Transverse colon (tissue), 4 donors: Measurements from ENCODE around the gene DOCK10.

Source experiments
- EP300 ChIP-seq: sonication (generic); formaldehyde crosslinking; IDR thresholded peaks from one replicate; pipeline ENCODE4 v1.6.1; 2017; ENCODE audit warnings: antibody characterized with exemption, low read depth
- POLR2A ChIP-seq: fragments of 450-650 bp; IDR thresholded peaks from one replicate; pipeline ENCODE4 v1.6.1; 2016; ENCODE audit warnings: antibody characterized with exemption, mild to moderate bottlenecking, moderate library complexity
- POLR2AphosphoS5 ChIP-seq, 3 donors: sonication (generic); formaldehyde crosslinking; IDR thresholded peaks; one replicate each; pipeline ENCODE4 v1.6.1; 2016; ENCODE audit warnings: antibody characterized with exemption in 3 of 3
- TF ChIP-seq, protein P1 (sequence below), 5 experiments: fragments of 200-600 bp in 3 of 5; fragments of 450-650 bp in 2 of 5; sonication (generic) in 3 of 5; IDR thresholded peaks; 1 replicate in 2 of 5; 2 replicates in 3 of 5; pipeline ENCODE4 v1.5.1; 2016 to 2017; ENCODE audit warnings: antibody characterized with exemption in 5 of 5, inconsistent platforms in 3 of 5, mild to moderate bottlenecking in 2 of 5, moderate library complexity in 1 of 5

DNA sequence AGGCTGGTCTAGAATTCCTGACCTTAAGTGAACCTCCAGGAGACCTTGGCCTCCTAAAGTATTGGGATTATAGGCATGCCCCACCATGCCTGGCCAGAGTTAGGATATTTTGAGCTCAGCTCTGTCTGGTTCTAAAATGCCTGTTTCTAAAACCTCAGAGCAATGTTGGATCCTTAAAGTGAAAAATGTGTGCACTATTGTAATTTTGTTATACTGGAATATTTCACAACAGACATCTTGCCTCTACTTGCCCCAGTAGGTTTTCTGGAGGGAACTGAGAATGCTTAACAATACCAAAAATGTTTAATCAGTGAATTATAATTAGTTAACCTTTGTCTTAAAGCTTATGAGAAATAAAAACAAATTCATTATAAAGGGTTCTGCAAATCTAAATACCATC lies 181.5 kb downstream of the DOCK10 start:
- TF ChIP-seq, protein P1, sequence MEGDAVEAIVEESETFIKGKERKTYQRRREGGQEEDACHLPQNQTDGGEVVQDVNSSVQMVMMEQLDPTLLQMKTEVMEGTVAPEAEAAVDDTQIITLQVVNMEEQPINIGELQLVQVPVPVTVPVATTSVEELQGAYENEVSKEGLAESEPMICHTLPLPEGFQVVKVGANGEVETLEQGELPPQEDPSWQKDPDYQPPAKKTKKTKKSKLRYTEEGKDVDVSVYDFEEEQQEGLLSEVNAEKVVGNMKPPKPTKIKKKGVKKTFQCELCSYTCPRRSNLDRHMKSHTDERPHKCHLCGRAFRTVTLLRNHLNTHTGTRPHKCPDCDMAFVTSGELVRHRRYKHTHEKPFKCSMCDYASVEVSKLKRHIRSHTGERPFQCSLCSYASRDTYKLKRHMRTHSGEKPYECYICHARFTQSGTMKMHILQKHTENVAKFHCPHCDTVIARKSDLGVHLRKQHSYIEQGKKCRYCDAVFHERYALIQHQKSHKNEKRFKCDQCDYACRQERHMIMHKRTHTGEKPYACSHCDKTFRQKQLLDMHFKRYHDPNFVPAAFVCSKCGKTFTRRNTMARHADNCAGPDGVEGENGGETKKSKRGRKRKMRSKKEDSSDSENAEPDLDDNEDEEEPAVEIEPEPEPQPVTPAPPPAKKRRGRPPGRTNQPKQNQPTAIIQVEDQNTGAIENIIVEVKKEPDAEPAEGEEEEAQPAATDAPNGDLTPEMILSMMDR (IDR thresholded peaks at IDR 0.05) = no peak
- TF ChIP-seq EP300 (no peak), POLR2AphosphoS5 (IDR thresholded peaks at IDR 0.05) (no peak), POLR2A (no peak)
